Measurements from ENCODE around the gene IGF2BP3. TPM values are rescaled to one million over a fixed set of nuclear protein-coding genes. Genes with fewer than 3 reads are reported as not detected.
A peak's percentile ranks its signal among the peaks of the same experiment; 100 is the strongest.

The IGF2BP3 gene
- total RNA-seq, 1 donor from 2014 or later: 0.66 TPM

GRCh38 chr7:23295401-23295697 lies 174.9 kb downstream of the IGF2BP3 start:
- DNase-seq (ENCODE audit: low spot score): no peak

- DNase-seq (ENCODE audit: low spot score): no peak
These were observed 175.5 kb downstream of the IGF2BP3 start for GRCh38 chr7:23294549-23295400.

GRCh38 chr7:23293500-23294073 lies 176.7 kb downstream of the IGF2BP3 start:
- DNase-seq (ENCODE audit: low spot score): no peak

GRCh38 chr7:23292623-23293022 lies 177.7 kb downstream of the IGF2BP3 start:
- DNase-seq (ENCODE audit: low spot score): no peak

- DNase-seq (ENCODE audit: low spot score): no peak
These were observed 178.2 kb downstream of the IGF2BP3 start for GRCh38 chr7:23291957-23292560.

GRCh38 chr7:23290993-23291392 lies 179.3 kb downstream of the IGF2BP3 start:
- DNase-seq (ENCODE audit: low spot score): no peak

GRCh38 chr7:23287612-23288011 lies 182.7 kb downstream of the IGF2BP3 start:
- no peak for DNase-seq (ENCODE audit: low spot score)

- no peak for DNase-seq (ENCODE audit: low spot score)
These were observed 184.3 kb downstream of the IGF2BP3 start for GRCh38 chr7:23285657-23286646.

GRCh38 chr7:23284871-23285270 lies 185.4 kb downstream of the IGF2BP3 start:
- no peak for DNase-seq (ENCODE audit: low spot score)

- no peak for DNase-seq (ENCODE audit: low spot score)
These were observed 187.2 kb downstream of the IGF2BP3 start for GRCh38 chr7:23283086-23283485.

- no peak for DNase-seq (ENCODE audit: low spot score)
These were observed 190.3 kb downstream of the IGF2BP3 start for GRCh38 chr7:23279819-23280525.

- DNase-seq (ENCODE audit: low spot score): peak; percentile 43
These were observed 192.8 kb downstream of the IGF2BP3 start for GRCh38 chr7:23277359-23277989.

GRCh38 chr7:23276947-23277346 lies 193.3 kb downstream of the IGF2BP3 start:
- DNase-seq (ENCODE audit: low spot score): no peak

GRCh38 chr7:23276376-23276775 lies 193.9 kb downstream of the IGF2BP3 start:
- DNase-seq (ENCODE audit: low spot score): no peak

- DNase-seq (ENCODE audit: low spot score): no peak
These were observed 194.4 kb downstream of the IGF2BP3 start for GRCh38 chr7:23275912-23276311.

GRCh38 chr7:23273141-23273599 lies 197.1 kb downstream of the IGF2BP3 start:
- peak; percentile 93 for DNase-seq (ENCODE audit: low spot score)

- DNase-seq (ENCODE audit: low spot score): no peak
These were observed 198.0 kb downstream of the IGF2BP3 start for GRCh38 chr7:23272275-23272674.

- DNase-seq (ENCODE audit: low spot score): no peak
These were observed 201.5 kb downstream of the IGF2BP3 start for GRCh38 chr7:23268746-23269145.

GRCh38 chr7:23268167-23268566 lies 202.1 kb downstream of the IGF2BP3 start:
- no peak for DNase-seq (ENCODE audit: low spot score)

GRCh38 chr7:23267357-23267756 lies 202.9 kb downstream of the IGF2BP3 start:
- DNase-seq (ENCODE audit: low spot score): no peak

- DNase-seq (ENCODE audit: low spot score): no peak
These were observed 203.4 kb downstream of the IGF2BP3 start for GRCh38 chr7:23266918-23267317.

All from mucosa of gallbladder (tissue), 1 donor.